ENCODE data around the gene IGF2BP3.
A peak's percentile ranks its signal among the peaks of the same experiment; 100 is the strongest.
"Not testable (repeated sequence)": the region's sequence is repeated elsewhere in the genome, so short reads cannot be mapped to it uniquely, and the experiment has no call there.

Gene IGF2BP3

DNA sequence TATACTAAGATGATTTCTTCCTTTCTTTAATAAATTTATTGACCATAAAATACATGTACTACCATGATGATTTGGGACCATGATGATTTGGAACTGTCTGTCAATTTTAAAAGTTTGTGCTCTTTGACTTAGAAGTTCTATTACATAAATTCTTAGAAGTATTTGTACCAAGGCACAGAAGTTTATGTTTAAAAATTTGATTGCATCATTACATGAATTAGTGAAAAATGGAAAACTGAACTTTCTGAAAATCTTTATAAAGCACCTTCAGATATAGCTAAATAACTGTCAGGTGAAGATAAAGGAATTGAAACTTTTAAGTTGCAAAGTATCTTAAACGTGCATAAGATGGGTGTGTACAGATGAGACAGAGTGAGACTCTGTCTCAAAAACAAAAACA is 139.2 kb downstream of the IGF2BP3 start:
- no peak overlapping the region for H3K4me3 ChIP-seq (ENCODE audit: control insufficient read depth, low read depth, low read length)
- no peak for DNase-seq (ENCODE audit: low read depth)
- TF ChIP-seq, protein P1, sequence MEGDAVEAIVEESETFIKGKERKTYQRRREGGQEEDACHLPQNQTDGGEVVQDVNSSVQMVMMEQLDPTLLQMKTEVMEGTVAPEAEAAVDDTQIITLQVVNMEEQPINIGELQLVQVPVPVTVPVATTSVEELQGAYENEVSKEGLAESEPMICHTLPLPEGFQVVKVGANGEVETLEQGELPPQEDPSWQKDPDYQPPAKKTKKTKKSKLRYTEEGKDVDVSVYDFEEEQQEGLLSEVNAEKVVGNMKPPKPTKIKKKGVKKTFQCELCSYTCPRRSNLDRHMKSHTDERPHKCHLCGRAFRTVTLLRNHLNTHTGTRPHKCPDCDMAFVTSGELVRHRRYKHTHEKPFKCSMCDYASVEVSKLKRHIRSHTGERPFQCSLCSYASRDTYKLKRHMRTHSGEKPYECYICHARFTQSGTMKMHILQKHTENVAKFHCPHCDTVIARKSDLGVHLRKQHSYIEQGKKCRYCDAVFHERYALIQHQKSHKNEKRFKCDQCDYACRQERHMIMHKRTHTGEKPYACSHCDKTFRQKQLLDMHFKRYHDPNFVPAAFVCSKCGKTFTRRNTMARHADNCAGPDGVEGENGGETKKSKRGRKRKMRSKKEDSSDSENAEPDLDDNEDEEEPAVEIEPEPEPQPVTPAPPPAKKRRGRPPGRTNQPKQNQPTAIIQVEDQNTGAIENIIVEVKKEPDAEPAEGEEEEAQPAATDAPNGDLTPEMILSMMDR (conservative IDR thresholded peaks at IDR 0.05; ENCODE audit: control insufficient read depth, insufficient read depth, low read depth, low read length): no peak

DNA sequence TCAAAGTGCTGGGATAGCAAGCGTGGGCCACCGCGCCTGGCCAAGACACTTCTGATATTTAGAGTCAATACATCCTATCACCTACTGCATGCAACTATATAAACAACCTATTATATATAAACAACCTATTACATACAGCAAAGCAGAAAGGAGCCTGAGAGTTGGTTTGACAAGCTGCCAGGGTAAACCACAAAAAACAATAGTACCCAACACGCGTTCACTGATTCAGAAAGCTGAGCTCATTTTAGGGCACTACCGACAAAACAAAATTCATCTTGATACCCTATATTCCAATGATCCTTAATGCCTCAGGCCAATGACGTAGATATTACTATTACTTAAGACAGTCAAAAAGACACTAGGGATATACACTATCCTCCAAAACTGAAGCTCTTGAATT is 154.9 kb downstream of the IGF2BP3 start:
- no peak overlapping the region for H3K4me3 ChIP-seq (ENCODE audit: control insufficient read depth, low read depth, low read length)
- TF ChIP-seq, protein P1 (conservative IDR thresholded peaks at IDR 0.05; ENCODE audit: control insufficient read depth, insufficient read depth, low read depth, low read length): no peak
- DNase-seq (ENCODE audit: low read depth): peak; percentile 46

DNA sequence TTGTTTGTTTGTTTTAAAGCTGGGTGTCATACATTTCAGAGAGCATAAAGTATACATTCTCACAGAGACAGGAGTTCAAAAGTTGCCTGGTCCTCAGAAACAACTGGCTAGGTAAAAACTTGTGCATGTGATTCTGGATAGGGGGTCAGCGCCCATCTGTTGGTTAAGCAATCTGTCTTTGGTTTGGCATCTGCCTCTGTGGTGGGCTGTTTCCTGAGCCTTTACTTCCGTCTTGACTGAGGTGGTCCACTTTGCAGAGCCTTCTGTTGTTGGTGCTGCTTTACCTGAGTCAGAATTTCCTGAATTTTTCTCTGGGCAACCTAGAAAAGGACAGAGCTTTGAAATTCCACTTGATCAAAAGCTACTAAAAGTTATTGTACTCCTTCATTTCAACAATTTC is 158.2 kb downstream of the IGF2BP3 start:
- not testable (repeated sequence) for H3K4me3 ChIP-seq (ENCODE audit: control insufficient read depth, low read depth, low read length); DNase-seq (ENCODE audit: low read depth)

DNA sequence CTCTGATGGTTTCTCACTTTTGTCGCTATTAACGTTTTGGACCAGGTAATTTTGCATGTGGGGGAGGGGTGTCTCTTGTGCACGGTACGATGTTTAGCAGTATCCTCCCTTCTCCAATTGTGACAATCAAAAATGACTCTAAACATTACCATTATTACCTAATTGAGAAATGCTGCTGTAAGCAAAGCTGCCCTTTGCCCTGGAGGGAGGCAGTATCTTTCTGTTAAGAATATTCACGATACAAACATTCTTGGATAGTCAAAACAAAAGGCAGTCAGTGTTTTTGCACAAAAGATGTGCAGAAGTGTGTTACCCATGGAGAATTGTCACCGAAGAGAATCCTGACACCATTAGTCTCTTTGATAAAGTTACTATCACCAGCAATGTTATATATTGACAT is 161.5 kb downstream of the IGF2BP3 start:
- DNase-seq (ENCODE audit: low read depth): no peak
- no peak overlapping the region for H3K4me3 ChIP-seq (ENCODE audit: control insufficient read depth, low read depth, low read length)
- TF ChIP-seq, protein P1 (conservative IDR thresholded peaks at IDR 0.05; ENCODE audit: control insufficient read depth, insufficient read depth, low read depth, low read length): no peak

DNA sequence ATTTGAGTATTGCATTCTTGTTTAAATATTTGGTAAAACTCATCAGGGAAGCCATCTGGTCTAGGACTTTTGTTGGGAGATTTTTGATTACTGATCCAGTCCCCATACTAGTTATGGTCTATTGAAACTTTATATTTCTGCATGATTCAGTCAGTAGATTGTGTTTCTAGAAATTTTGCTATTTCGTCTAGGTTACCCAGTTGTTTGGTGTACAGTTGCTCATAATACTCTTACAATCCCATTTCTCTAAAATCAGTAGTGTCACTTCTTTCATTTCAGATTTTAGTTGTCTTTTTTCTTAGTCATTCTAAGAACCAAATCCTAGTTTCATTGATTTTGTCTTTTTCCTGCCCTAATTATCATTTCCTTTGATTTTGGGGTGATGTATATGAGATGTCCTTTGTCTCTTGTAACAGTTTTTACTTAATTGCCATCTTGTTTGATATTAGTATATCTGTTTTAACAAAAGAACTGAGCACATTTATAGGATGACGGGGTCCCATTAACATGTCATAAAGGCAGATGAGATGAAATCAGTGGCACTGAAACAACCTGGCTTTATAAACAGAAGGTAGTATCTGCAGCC is 163.3 kb downstream of the IGF2BP3 start:
- no peak overlapping the region for H3K4me3 ChIP-seq (ENCODE audit: control insufficient read depth, low read depth, low read length)
- DNase-seq (ENCODE audit: low read depth): no peak
- TF ChIP-seq, protein P1 (conservative IDR thresholded peaks at IDR 0.05; ENCODE audit: control insufficient read depth, insufficient read depth, low read depth, low read length): no peak

DNA sequence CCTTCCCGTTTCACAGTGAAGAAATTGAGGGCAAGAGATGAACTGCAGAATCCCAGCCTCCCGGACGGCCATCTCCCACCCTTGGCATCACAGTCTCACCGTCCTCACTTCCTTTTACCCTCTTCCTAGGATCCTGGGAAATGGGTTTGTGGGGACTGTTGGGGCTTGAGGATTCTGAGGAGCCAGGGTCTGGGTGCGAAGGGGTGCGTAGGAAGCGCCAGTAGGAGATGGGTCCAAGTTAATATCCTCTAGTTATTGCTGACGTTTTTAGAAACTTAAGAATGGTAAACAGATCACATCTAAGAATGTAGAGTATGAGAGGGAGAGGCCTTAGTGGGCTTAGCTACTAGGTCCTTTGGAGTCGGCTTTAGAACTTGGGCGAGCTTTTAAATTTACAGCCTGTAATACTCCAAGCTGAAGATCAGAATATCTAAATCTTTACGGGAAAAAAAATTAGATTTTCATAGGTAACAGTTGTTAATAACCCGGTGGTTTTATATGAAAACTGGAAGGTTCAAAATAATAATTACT is 170.5 kb downstream of the IGF2BP3 start:
- no peak for DNase-seq (ENCODE audit: low read depth)
- peak overlapping the region; percentile 97 for H3K4me3 ChIP-seq (ENCODE audit: control insufficient read depth, low read depth, low read length)
- TF ChIP-seq, protein P1 (conservative IDR thresholded peaks at IDR 0.05; ENCODE audit: control insufficient read depth, insufficient read depth, low read depth, low read length): no peak

DNA sequence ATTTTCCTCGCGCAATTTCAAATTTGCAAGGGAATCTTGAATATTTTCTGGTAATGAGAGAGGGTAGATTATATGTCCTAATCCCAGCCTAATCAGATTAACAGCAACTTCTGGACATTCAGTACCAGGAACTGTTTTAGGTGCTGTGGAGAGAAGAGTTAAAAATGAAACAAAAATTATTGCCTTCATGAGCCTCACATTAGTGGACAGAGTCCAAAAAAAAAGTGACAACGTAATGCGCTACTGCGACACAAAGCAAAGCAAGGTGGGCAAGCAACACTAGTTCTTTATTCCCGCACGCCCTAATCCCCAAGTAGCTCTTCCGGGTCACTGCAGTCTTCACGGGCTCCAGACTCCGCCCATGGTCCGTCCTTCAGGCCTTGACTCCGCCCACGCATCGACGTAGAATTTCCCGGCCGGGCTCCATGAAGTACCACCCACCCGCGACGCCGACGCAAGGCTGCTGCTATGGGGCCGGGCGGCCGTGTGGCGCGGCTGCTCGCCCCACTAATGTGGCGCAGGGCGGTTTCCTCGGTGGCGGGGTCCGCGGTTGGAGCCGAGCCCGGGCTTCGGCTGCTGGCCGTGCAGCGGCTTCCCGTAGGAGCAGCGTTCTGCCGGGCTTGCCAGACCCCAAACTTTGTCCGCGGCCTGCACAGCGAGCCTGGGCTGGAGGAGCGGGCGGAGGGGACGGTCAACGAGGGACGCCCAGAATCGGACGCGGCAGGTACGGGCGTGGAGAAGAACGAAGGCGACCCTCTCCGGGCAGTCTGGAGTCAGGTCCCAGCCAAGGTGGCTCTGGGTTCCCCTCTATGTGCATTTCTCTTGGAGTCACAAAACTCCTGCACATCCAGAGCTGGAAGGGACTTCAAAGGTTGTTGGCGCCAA is 171.2 kb downstream of the IGF2BP3 start, which contains the start of gene MALSU1:
Gene MALSU1 (plus strand): TSS at position 455 of the 885 bp plus-strand sequence. CDS start 14 bp downstream, at position 469.
- H3K4me3 ChIP-seq (ENCODE audit: control insufficient read depth, low read depth, low read length): peak within 1 kb of the TSS; percentile 97
- DNase-seq (ENCODE audit: low read depth): peak; percentile 96
- TF ChIP-seq, protein P1 (conservative IDR thresholded peaks at IDR 0.05; ENCODE audit: control insufficient read depth, insufficient read depth, low read depth, low read length): no peak

Measured in fibroblast of mammary gland (primary cell).